RWPE2 (cell line): Measurements from ENCODE around the gene FIBIN.

ENCODE experiments used
- ATAC-seq: fragments of 200-7000 bp; cut with Tn5 transposase; 3 replicates; pipeline ENCODE4 v1.9.1; 2021; ENCODE audit warnings: low read depth
- DNase-seq: peaks from one replicate; pipeline ENCODE4 v3.0.0-alpha.2; 2020; ENCODE audit warnings: low spot score
- H3K27ac ChIP-seq: fragments of 450-650 bp; 2 replicates; pipeline ENCODE4 v1.5.1; 2017; ENCODE audit warnings: mild to moderate bottlenecking; ENCODE audit not compliant: poor library complexity, severe bottlenecking
- H3K27me3 ChIP-seq: fragments of 250-450 bp; sonication (Bioruptor Pico); 2 replicates; pipeline ENCODE4 v1.5.1; 2021; ENCODE audit warnings: mild to moderate bottlenecking, moderate library complexity; ENCODE audit not compliant: insufficient read depth, poor library complexity, severe bottlenecking
- H3K36me3 ChIP-seq: fragments of 250-450 bp; sonication (Bioruptor Pico); 2 replicates; pipeline ENCODE4 v1.5.1; 2020; ENCODE audit warnings: low read depth, mild to moderate bottlenecking, moderate library complexity
- H3K4me1 ChIP-seq: fragments of 250-450 bp; sonication (Bioruptor Pico); 2 replicates; pipeline ENCODE4 v1.5.1; 2021; ENCODE audit warnings: mild to moderate bottlenecking, moderate library complexity; ENCODE audit not compliant: insufficient read depth, poor library complexity, severe bottlenecking
- H3K4me3 ChIP-seq: fragments of 250-450 bp; sonication (Bioruptor Pico); 2 replicates; pipeline ENCODE4 v1.5.1; 2021; ENCODE audit warnings: mild to moderate bottlenecking, moderate library complexity; ENCODE audit not compliant: severe bottlenecking
- H3K9me3 ChIP-seq: fragments of 250-450 bp; sonication (Bioruptor Pico); 2 replicates; pipeline ENCODE4 v1.5.1; 2021; ENCODE audit warnings: mild to moderate bottlenecking, moderate library complexity; ENCODE audit not compliant: severe bottlenecking
- CTCF ChIP-seq: fragments of 450-650 bp; IDR thresholded peaks from one replicate; pipeline ENCODE4 v1.5.1; 2017; ENCODE audit warnings: mild to moderate bottlenecking, moderate library complexity; ENCODE audit not compliant: poor library complexity, severe bottlenecking

Gene FIBIN

GRCh38 chr11:27022659-27023251 lies 28.8 kb downstream of the FIBIN start:
- H3K4me1 ChIP-seq: no peaks in the 10 kb centered on the region
- no peaks in the 10 kb centered on the region for H3K27me3 ChIP-seq
- no peaks in the 10 kb centered on the region for H3K9me3 ChIP-seq
- no peak overlapping the region for H3K4me3 ChIP-seq
- no peaks in the 10 kb centered on the region for H3K36me3 ChIP-seq
- no peak for TF ChIP-seq CTCF
- ATAC-seq (no peak), DNase-seq (no peak)
- no peak overlapping the region for H3K27ac ChIP-seq

- no peak for DNase-seq
- Histone ChIP-seq H3K9me3 (no peaks in the 10 kb centered on the region), H3K4me1 (no peaks in the 10 kb centered on the region), H3K4me3 (no peak overlapping the region), H3K27ac (no peak overlapping the region), H3K36me3 (no peaks in the 10 kb centered on the region), H3K27me3 (no peaks in the 10 kb centered on the region)
- TF ChIP-seq CTCF: no peak
- no peak for ATAC-seq
Observed at GRCh38 chr11:27024865-27025264, 31.0 kb downstream of the FIBIN start.

GRCh38 chr11:27025312-27025955 lies 31.5 kb downstream of the FIBIN start:
- H3K27ac ChIP-seq: no peak overlapping the region
- DNase-seq (no peak), ATAC-seq (no peak)
- no peaks in the 10 kb centered on the region for H3K36me3 ChIP-seq
- H3K4me1 ChIP-seq: no peaks in the 10 kb centered on the region
- H3K4me3 ChIP-seq: no peak overlapping the region
- H3K9me3 ChIP-seq: no peaks in the 10 kb centered on the region
- TF ChIP-seq CTCF: no peak
- no peaks in the 10 kb centered on the region for H3K27me3 ChIP-seq

GRCh38 chr11:27025957-27026733 lies 32.2 kb downstream of the FIBIN start:
- no peak for TF ChIP-seq CTCF
- ATAC-seq: no peak
- no peaks in the 10 kb centered on the region for H3K9me3 ChIP-seq
- no peaks in the 10 kb centered on the region for H3K27me3 ChIP-seq
- no peaks in the 10 kb centered on the region for H3K4me1 ChIP-seq
- no peaks in the 10 kb centered on the region for H3K36me3 ChIP-seq
- H3K4me3 ChIP-seq: no peak overlapping the region
- no peak for DNase-seq
- no peak overlapping the region for H3K27ac ChIP-seq
